ENCODE data around the gene ANKRD37. TPM values are rescaled to one million over a fixed set of nuclear protein-coding genes. Genes with fewer than 3 reads are reported as not detected.

The ANKRD37 gene
- total and polyA plus RNA-seq, 2 of the 8 experiments (the other 6 are each of a cell fraction or from before 2014, with no cell fraction given), result 2.8 to 3.4 TPM

DNA sequence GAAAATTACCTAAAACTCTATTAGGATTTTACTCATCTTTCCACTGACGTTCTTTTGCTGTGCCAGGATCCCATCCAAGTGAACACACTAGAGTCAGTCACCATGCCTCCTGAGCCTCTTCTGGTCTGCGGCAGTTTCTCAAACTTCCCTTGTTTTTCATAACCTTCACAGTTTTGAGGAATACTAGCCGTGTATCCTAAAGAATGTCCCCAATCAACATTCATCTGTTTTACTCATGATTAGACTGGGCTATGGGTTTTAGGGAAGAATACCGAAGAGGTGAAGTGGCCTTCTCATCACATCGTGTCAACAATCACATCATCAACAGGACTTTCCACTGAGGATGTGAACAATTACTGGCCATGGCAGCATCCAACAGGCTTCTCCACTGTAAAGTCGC is 5.7 kb upstream of the ANKRD37 start (continued):
- TF ChIP-seq EZH2 (IDR thresholded peaks at IDR 0.05; ENCODE audit: low read depth, low read length, severe bottlenecking) (no peak), TCF12 (IDR thresholded peaks at IDR 0.05; ENCODE audit: low read depth, low read length) (no peak), CEBPB (IDR thresholded peaks at IDR 0.05; ENCODE audit: low read depth, low read length) (no peak), KDM5A (IDR thresholded peaks at IDR 0.05; ENCODE audit: low read length) (no peak), KDM4A (IDR thresholded peaks at IDR 0.05; ENCODE audit: low read depth, low read length, severe bottlenecking) (no peak)
- TF ChIP-seq, protein P1, sequence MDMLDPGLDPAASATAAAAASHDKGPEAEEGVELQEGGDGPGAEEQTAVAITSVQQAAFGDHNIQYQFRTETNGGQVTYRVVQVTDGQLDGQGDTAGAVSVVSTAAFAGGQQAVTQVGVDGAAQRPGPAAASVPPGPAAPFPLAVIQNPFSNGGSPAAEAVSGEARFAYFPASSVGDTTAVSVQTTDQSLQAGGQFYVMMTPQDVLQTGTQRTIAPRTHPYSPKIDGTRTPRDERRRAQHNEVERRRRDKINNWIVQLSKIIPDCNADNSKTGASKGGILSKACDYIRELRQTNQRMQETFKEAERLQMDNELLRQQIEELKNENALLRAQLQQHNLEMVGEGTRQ (IDR thresholded peaks at IDR 0.05; ENCODE audit: low read length), result no peak

All from H1 (cell line).